Heart right ventricle (tissue), 16 donors: ENCODE measurements around the gene TTN. TPM values are rescaled to one million over a fixed set of nuclear protein-coding genes. Genes with fewer than 3 reads are reported as not detected.
"Not testable (repeated sequence)": the region's sequence is repeated elsewhere in the genome, so short reads cannot be mapped to it uniquely, and the experiment has no call there.

Experiments used
- ATAC-seq, 8 donors: fragments of 200-7000 bp; cut with Tn5 transposase; one replicate each; pipeline ENCODE4 v1.9.1; 2020; ENCODE audit warnings: mild to moderate bottlenecking in 8 of 8, moderate library complexity in 8 of 8, moderate number of reproducible peaks in 1 of 8
- DNase-seq, 2 donors: peaks; one replicate each; pipeline ENCODE4 v3.0.0-alpha.2; 2020
- H3K27ac ChIP-seq, 10 donors: fragments of 200-600 bp; sonication (generic) in 2 of 10; one replicate each; pipeline versions ENCODE4 v1.5.0 to v1.8.0; 2020 to 2022; ENCODE audit warnings: mild to moderate bottlenecking in 3 of 10
- H3K27me3 ChIP-seq, 7 donors: fragments of 200-600 bp; one replicate each; pipeline ENCODE4 v1.8.0; 2021 to 2022; ENCODE audit warnings: mild to moderate bottlenecking in 2 of 7
- H3K36me3 ChIP-seq, 9 donors: fragments of 200-600 bp; sonication (generic) in 1 of 9; one replicate each; pipeline versions ENCODE4 v1.5.0 to v1.8.0; 2020 to 2022; ENCODE audit warnings: mild to moderate bottlenecking in 2 of 9
- H3K4me1 ChIP-seq, 9 donors: fragments of 200-600 bp; sonication (generic) in 1 of 9; one replicate each; pipeline versions ENCODE4 v1.5.0 to v1.8.0; 2020 to 2022; ENCODE audit warnings: mild to moderate bottlenecking in 4 of 9
- H3K4me3 ChIP-seq, 10 donors: fragments of 200-600 bp; sonication (generic) in 2 of 10; one replicate each; pipeline versions ENCODE4 v1.5.0 to v1.8.0; 2020 to 2022; ENCODE audit warnings: mild to moderate bottlenecking in 7 of 10, moderate library complexity in 2 of 10
- H3K9me3 ChIP-seq, 11 donors: fragments of 200-600 bp in 10 of 11; sonication (generic) in 2 of 11; one replicate each; pipeline versions ENCODE4 v1.5.0 to v1.8.0; 2013 to 2022; ENCODE audit warnings: mild to moderate bottlenecking in 2 of 11, control low read depth in 1 of 11, moderate library complexity in 1 of 11
- WGBS, 2 donors: extraction: QIAGEN DNeasy Blood & Tissue Kit; methylation state at CpG; one replicate each; pipeline ENCODE4 v1.1.7; 2013; ENCODE audit warnings: inconsistent platforms in 1 of 2; 5-methylcytosine and 5-hydroxymethylcytosine counted together
- intact Hi-C, 10 donors: fragments of 100-400 bp; cut with DNase I; formaldehyde crosslinking; loops; one replicate each; pipeline versions ENCODE4 v1.11.1 to v1.14.2; 2022
- polyA plus RNA-seq, 2 donors: library from polyadenylated mRNA; stranded (reverse); fragments of 200-250 nt; gene quantifications; one replicate each; pipeline ENCODE4 v1.2.3, GENCODE V29; 2013
- total RNA-seq, 10 donors: library from RNA; stranded (reverse); fragmentation: NEBNext Ultra II Directional in 3 of 10; extraction: Animal tissue kit (Norgen Biotek cat#: 25700) in 3 of 10; gene quantifications; one replicate each; pipeline versions ENCODE4 v1.2.1 to v1.2.4, GENCODE V29; 2021 to 2023
- TF ChIP-seq, protein P1 (sequence below), 9 donors: fragments of 200-600 bp; sonication (generic) in 2 of 9; IDR thresholded peaks; one replicate each; pipeline versions ENCODE4 v1.5.0 to v1.8.0; 2021 to 2022; ENCODE audit warnings: antibody characterized with exemption in 9 of 9, mild to moderate bottlenecking in 5 of 9, moderate library complexity in 1 of 9
- donor health status: Arrhythmogenic right ventricular cardiomyopathy.
- donor health status: ischemic (EF 13 %, LVEDD 7.1; RV severe dilation, severe dysfunction).
- donor health status: healthy with polysubstance abuse.
- donor health status: DM: no; HTN: yes; CAD: no.
- donor health status: DM: no; HTN: no; CAD: no.
- donor health status: ischemic (EF 25% LVEDD 6.9; RV normal size, moderate dysfunction).
- donor health status: ischemic (EF 25% LVEDD 5.7; RV mildly dilated, moderate dysfunction).
- donor health status: healthy.
- donor health status: DM: yes; HTN: yes; CAD: no.
- donor health status: Ischemic cardiomyopathy.
- donor health status: ischemic (EF 35%, LVEDD 5.7; RV mildly dilated, moderate dysfunction).
- donor health status: nonischemic (EF 11% LVEDD 7.7; RV severe dilation, severe dysfunction).
- donor health status: DM: yes; HTN: yes; CAD: no.
- donor health status: PGD.
- donor health status: ischemic (EF 29% LVEDD 5.4; RV normal size, mild dysfunction).
- donor health status: nonischemic (EF 23%, LVEDD 6.1; RV moderate dilation, normal function).

The TTN gene
- total and polyA plus RNA-seq, 12 donors: 65.7 to 4,921 (median 3,636) TPM

DNA sequence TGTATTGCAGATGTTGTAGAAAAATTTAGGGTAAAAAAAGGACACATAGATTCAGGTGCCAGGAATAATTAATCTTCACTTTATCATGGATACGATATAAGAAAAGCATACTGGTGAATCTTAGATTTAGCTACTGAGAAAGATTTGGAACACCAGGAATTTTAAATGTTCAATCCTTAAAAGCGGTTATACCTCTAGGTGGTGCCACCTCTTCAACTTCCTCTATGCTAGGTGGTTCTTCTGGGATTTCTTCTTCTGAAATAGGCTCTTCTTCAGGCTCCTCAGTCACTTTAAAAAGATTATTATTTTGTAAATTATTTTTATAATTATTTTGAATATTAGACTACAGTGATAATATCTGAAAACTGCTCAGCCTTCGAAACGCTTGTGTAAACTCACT lies 133.1 kb downstream of the TTN start:
- ATAC-seq (no peak), DNase-seq (no peak)
- H3K9me3 ChIP-seq: no peaks in the 10 kb centered on the region
- no peak overlapping the region for H3K4me3 ChIP-seq
- no peaks in the 10 kb centered on the region for H3K4me1 ChIP-seq
- TF ChIP-seq, protein P1, sequence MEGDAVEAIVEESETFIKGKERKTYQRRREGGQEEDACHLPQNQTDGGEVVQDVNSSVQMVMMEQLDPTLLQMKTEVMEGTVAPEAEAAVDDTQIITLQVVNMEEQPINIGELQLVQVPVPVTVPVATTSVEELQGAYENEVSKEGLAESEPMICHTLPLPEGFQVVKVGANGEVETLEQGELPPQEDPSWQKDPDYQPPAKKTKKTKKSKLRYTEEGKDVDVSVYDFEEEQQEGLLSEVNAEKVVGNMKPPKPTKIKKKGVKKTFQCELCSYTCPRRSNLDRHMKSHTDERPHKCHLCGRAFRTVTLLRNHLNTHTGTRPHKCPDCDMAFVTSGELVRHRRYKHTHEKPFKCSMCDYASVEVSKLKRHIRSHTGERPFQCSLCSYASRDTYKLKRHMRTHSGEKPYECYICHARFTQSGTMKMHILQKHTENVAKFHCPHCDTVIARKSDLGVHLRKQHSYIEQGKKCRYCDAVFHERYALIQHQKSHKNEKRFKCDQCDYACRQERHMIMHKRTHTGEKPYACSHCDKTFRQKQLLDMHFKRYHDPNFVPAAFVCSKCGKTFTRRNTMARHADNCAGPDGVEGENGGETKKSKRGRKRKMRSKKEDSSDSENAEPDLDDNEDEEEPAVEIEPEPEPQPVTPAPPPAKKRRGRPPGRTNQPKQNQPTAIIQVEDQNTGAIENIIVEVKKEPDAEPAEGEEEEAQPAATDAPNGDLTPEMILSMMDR (IDR thresholded peaks at IDR 0.05): peak in 2 of 9 donors; percentile 11 to 12
- intact Hi-C loops: no loop called here
- 78 to 79% methylated on average over 4 of the region's 4 CpGs for WGBS, 2 donors
- H3K27me3 ChIP-seq: no peaks in the 10 kb centered on the region
- peaks cover 0 to 100% (median 26%) of the 10 kb centered on the region in 9 donors for H3K36me3 ChIP-seq
- no peak overlapping the region for H3K27ac ChIP-seq

GRCh38 chr2:178666458-178666857 lies 140.8 kb downstream of the TTN start:
- no peak for ATAC-seq
- TF ChIP-seq, protein P1 (IDR thresholded peaks at IDR 0.05): no peak
- Histone ChIP-seq H3K4me1 (peaks cover 0 to 30% (median 0%) of the 10 kb centered on the region in 9 donors), H3K4me3 (no peak overlapping the region), H3K27me3 (no peaks in the 10 kb centered on the region), H3K9me3 (no peaks in the 10 kb centered on the region), H3K36me3 (peaks cover 0 to 83% (median 30%) of the 10 kb centered on the region in 9 donors), H3K27ac (peak overlapping the region in 1 of 10 donors; percentile 3)
- no peak for DNase-seq
- intact Hi-C loops: no loop called here

- H3K4me3 ChIP-seq, H3K9me3 ChIP-seq, H3K36me3 ChIP-seq, intact Hi-C loops, H3K27ac ChIP-seq, H3K27me3 ChIP-seq, H3K4me1 ChIP-seq, DNase-seq: not testable (repeated sequence)
- 63 to 76% methylated on average over 2 of the region's 8 CpGs for WGBS, 2 donors
- peak in 4 of 8 donors; percentile 39 to 65 (median 43) for ATAC-seq
These were observed 148.7 kb downstream of the TTN start for GRCh38 chr2:178658480-178658879.

DNA sequence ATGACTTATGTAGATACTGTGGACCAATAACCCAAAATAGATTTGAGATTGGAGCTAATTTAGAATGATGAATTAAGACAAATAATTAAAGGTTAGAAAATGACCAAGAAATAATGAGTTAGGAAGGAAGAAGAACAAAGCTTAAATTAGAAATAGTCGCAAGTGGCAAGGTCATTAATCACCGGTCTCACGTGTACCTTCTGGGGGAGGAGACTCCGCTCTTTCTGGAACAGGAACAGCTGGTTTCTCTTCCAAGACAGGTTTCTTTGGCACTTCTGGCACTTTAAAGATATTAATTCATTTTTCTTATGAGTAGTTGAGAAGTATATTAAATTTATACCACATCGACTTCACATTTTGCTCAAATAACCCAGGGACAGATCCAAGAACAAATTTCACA lies 156.7 kb downstream of the TTN start:
- peaks cover 0 to 77% (median 36%) of the 10 kb centered on the region in 9 donors for H3K36me3 ChIP-seq
- intact Hi-C loops: no loop called here
- H3K27me3 ChIP-seq: no peaks in the 10 kb centered on the region
- H3K4me1 ChIP-seq: peaks cover 0 to 33% (median 0%) of the 10 kb centered on the region in 9 donors
- WGBS, 2 donors: 56 to 58% methylated on average over 5 of the region's 5 CpGs
- H3K9me3 ChIP-seq: no peaks in the 10 kb centered on the region
- ATAC-seq (peak in 3 of 8 donors; percentile 52 to 62 (median 53)), DNase-seq (no peak)
- H3K27ac ChIP-seq: peak overlapping the region in 4 of 10 donors; percentile 12 to 30 (median 22)
- TF ChIP-seq, protein P1 (IDR thresholded peaks at IDR 0.05): no peak
- H3K4me3 ChIP-seq: no peak overlapping the region

DNA sequence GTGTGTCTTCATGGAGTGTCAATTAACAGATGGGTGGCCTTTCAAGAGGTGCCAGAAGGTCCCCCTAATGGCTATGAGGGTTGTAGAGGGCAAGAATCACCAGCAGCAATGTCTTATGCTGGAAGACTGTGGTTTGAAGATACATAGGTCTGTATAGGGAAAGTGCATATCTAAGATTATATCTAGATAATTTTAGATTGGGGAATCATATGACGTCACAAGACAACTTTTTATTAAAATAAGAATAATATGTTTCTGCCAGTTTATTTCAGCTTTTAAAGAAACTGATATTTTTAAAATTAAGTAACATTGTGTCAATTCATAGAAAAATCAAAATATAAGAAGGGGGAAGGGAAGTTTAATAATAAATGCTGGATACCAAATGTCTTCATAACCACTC lies 162.3 kb downstream of the TTN start:
- no peaks in the 10 kb centered on the region for H3K9me3 ChIP-seq
- intact Hi-C loops: no loop called here
- H3K36me3 ChIP-seq: peaks cover 0 to 96% (median 30%) of the 10 kb centered on the region in 9 donors
- 56 to 67% methylated on average over 1 of the region's 1 CpG for WGBS, 2 donors
- no peaks in the 10 kb centered on the region for H3K27me3 ChIP-seq
- TF ChIP-seq, protein P1 (IDR thresholded peaks at IDR 0.05): no peak
- no peak for ATAC-seq
- H3K4me1 ChIP-seq: peaks cover 0 to 9% (median 0%) of the 10 kb centered on the region in 9 donors
- no peak overlapping the region for H3K27ac ChIP-seq
- DNase-seq: no peak
- H3K4me3 ChIP-seq: no peak overlapping the region
